ENCODE measurements around the gene PTPRN2. TPM values are rescaled to one million over a fixed set of nuclear protein-coding genes. Genes with fewer than 3 reads are reported as not detected.

The PTPRN2 gene
- total and polyA plus RNA-seq, 2 of the 13 experiments (the other 11 are each of a cell fraction or from before 2014, with no cell fraction given): 2.5 to 24.2 TPM

GRCh38 chr7:157944734-157945291 lies 642.8 kb downstream of the PTPRN2 start (continued):
- no peak for TF ChIP-seq ZNF30 (CRISPR knock-in tag; IDR thresholded peaks at IDR 0.05)
- no peak for TF ChIP-seq SAFB2 (CRISPR knock-in tag; IDR thresholded peaks at IDR 0.05; ENCODE audit: borderline replicate concordance, low read depth)
- no peak for TF ChIP-seq ZNF570 (CRISPR knock-in tag; IDR thresholded peaks at IDR 0.05; ENCODE audit: borderline replicate concordance)
- TF ChIP-seq GZF1 (CRISPR knock-in tag; IDR thresholded peaks at IDR 0.05): no peak
- TF ChIP-seq ZNF781 (CRISPR knock-in tag; IDR thresholded peaks at IDR 0.05; ENCODE audit: borderline replicate concordance, not compliant biosample characterization): no peak
- TF ChIP-seq RFX3 (CRISPR knock-in tag; IDR thresholded peaks at IDR 0.05): no peak
- peak; percentile 17; the same call in 1 of the 2 replicates for TF ChIP-seq ZNF281 (CRISPR knock-in tag; IDR thresholded peaks at IDR 0.05; ENCODE audit: borderline replicate concordance)
- no peak for TF ChIP-seq CHD2 (IDR thresholded peaks at IDR 0.05; ENCODE audit: low read depth, low read length)
- TF ChIP-seq ZEB1 (IDR thresholded peaks at IDR 0.05; ENCODE audit: insufficient replicate concordance, low read depth): peak; percentile 38
- no peak for TF ChIP-seq NR2F2 (IDR thresholded peaks at IDR 0.05; ENCODE audit: borderline replicate concordance, low read depth)
- no peak for TF ChIP-seq ZNF251 (CRISPR knock-in tag; IDR thresholded peaks at IDR 0.05)
- TF ChIP-seq NFATC3 (CRISPR knock-in tag; IDR thresholded peaks at IDR 0.05): no peak
- peak; percentile 64; the same call in 1 of the 2 replicates for TF ChIP-seq HDAC1 (CRISPR knock-in tag; IDR thresholded peaks at IDR 0.05)
- TF ChIP-seq TFDP2 (CRISPR knock-in tag; IDR thresholded peaks at IDR 0.05): no peak
- TF ChIP-seq MNT (IDR thresholded peaks at IDR 0.05): no peak
- TF ChIP-seq ZMAT5 (CRISPR knock-in tag; IDR thresholded peaks at IDR 0.05; ENCODE audit: borderline replicate concordance, low read depth): no peak
- no peak for TF ChIP-seq HMG20B (CRISPR knock-in tag; conservative IDR thresholded peaks at IDR 0.05)
- no peak for TF ChIP-seq NCOA5 (CRISPR knock-in tag; IDR thresholded peaks at IDR 0.05)
- TF ChIP-seq ZNF484 (CRISPR knock-in tag; IDR thresholded peaks at IDR 0.05; ENCODE audit: borderline replicate concordance, low read depth): no peak
- no peak for TF ChIP-seq PLRG1 (conservative IDR thresholded peaks at IDR 0.05)
- no peak for TF ChIP-seq HOXA5 (CRISPR knock-in tag; IDR thresholded peaks at IDR 0.05)
- TF ChIP-seq THRA (CRISPR knock-in tag; IDR thresholded peaks at IDR 0.05; ENCODE audit: borderline replicate concordance): no peak; the same call in 1 of the 2 replicates
